B cell (primary cell): ENCODE results near the gene MRPL23. TPM values are rescaled to one million over a fixed set of nuclear protein-coding genes. Genes with fewer than 3 reads are reported as not detected.

Experiments
- ATAC-seq: fragments of 200-7000 bp; cut with Tn5 transposase; one replicate; pipeline ENCODE4 v1.10.0; 2021; ENCODE audit warnings: low read depth, mild to moderate bottlenecking, moderate number of reproducible peaks, moderate library complexity
- CTCF ChIA-PET: fragments of 350-600 bp; sonication (Branson Sonifier 250); formaldehyde crosslinking; loops from one replicate; lab custom pipeline; 2021; ENCODE audit warnings: antibody characterized with exemption, inconsistent platforms; lab: Charles Lee
- POLR2A ChIA-PET: fragments of 350-600 bp; sonication (Branson Sonifier 250); formaldehyde crosslinking; loops from one replicate; lab custom pipeline; 2021; ENCODE audit warnings: antibody characterized with exemption; lab: Charles Lee
- DNase-seq: peaks from one replicate; pipeline ENCODE4 v3.0.0; 2013
- H2AFZ ChIP-seq: 2 replicates; pipeline ENCODE4 v1.6.1; 2012; ENCODE audit warnings: mild to moderate bottlenecking, low read depth, low read length; ENCODE audit not compliant: insufficient read depth, poor library complexity, severe bottlenecking
- H3K27ac ChIP-seq, 2 donors: 1 replicate in 1 of 2; 2 replicates in 1 of 2; pipeline ENCODE4 v1.5.1; 2012 to 2013; ENCODE audit warnings: low read length in 2 of 2, mild to moderate bottlenecking in 2 of 2, moderate library complexity in 1 of 2
- H3K27me3 ChIP-seq, 4 experiments: fragments of 200-600 bp in 1 of 4; sonication (generic) in 1 of 4; replicated peaks in 1 of 4; 1 replicate in 2 of 4; 2 replicates in 2 of 4; pipeline versions ENCODE4 v1.6.1 to v1.7.0; 2013 to 2016; ENCODE audit warnings: low read length in 3 of 4, mild to moderate bottlenecking in 2 of 4, mixed read lengths in 1 of 4, moderate library complexity in 1 of 4; ENCODE audit not compliant: insufficient read depth in 4 of 4, control insufficient read depth in 3 of 4; ENCODE audit errors: control extremely low read depth in 1 of 4
- H3K36me3 ChIP-seq, 2 experiments: replicated peaks in 1 of 2; 1 replicate in 1 of 2; 2 replicates in 1 of 2; pipeline versions ENCODE4 v1.6.1 to v1.7.1; 2013; ENCODE audit warnings: low read length in 1 of 2; ENCODE audit not compliant: insufficient read depth in 2 of 2, control insufficient read depth in 1 of 2; ENCODE audit errors: control extremely low read depth in 1 of 2, extremely low read depth in 1 of 2
- H3K4me1 ChIP-seq, 2 donors: fragments of 200-600 bp in 1 of 2; sonication (generic) in 1 of 2; 1 replicate in 1 of 2; 2 replicates in 1 of 2; pipeline versions ENCODE4 v1.5.1 to v1.6.1; 2013 to 2017; ENCODE audit warnings: low read length in 2 of 2; ENCODE audit not compliant: control insufficient read depth in 2 of 2, insufficient read depth in 2 of 2
- H3K4me2 ChIP-seq: replicated peaks from 2 replicates; pipeline ENCODE3; 2012; ENCODE audit warnings: mild to moderate bottlenecking, low read depth, low read length; ENCODE audit not compliant: poor library complexity, severe bottlenecking
- H3K4me3 ChIP-seq, 5 experiments: fragments of 200-600 bp in 1 of 5; sonication (generic) in 1 of 5; 1 replicate in 3 of 5; 2 replicates in 2 of 5; pipeline versions ENCODE4 v1.5.1 to v1.7.0; 2011 to 2016; ENCODE audit warnings: low read length in 4 of 5, mild to moderate bottlenecking in 4 of 5, low read depth in 2 of 5, control low read depth in 1 of 5, moderate library complexity in 1 of 5; ENCODE audit not compliant: insufficient read depth in 1 of 5; ENCODE audit errors: control extremely low read depth in 1 of 5, extremely low read depth in 1 of 5
- H3K79me2 ChIP-seq: fragments of 200-600 bp; sonication (generic); one replicate; pipeline ENCODE4 v1.6.0; 2016; ENCODE audit warnings: low read length; ENCODE audit not compliant: control insufficient read depth, insufficient read depth
- H3K9ac ChIP-seq: fragments of 200-600 bp; sonication (generic); 2 replicates; pipeline ENCODE4 v1.6.1; 2017; ENCODE audit warnings: mild to moderate bottlenecking, low read length, moderate library complexity
- H3K9me3 ChIP-seq, 3 donors: one replicate each; pipeline versions ENCODE4 v1.6.1 to v1.7.1; 2013; ENCODE audit warnings: low read length in 2 of 3; ENCODE audit not compliant: control insufficient read depth in 2 of 3, insufficient read depth in 1 of 3; ENCODE audit errors: control extremely low read depth in 1 of 3
- H4K20me1 ChIP-seq: 2 replicates; pipeline ENCODE4 v1.6.0; 2012; ENCODE audit warnings: mild to moderate bottlenecking, low read length; ENCODE audit not compliant: insufficient read depth, control insufficient read depth, poor library complexity, severe bottlenecking
- H3K27ac Mint-ChIP-seq: one replicate; pipeline ENCODE4 v1.8.0; 2021; ENCODE audit warnings: mixed read lengths
- H3K27me3 Mint-ChIP-seq: one replicate; pipeline ENCODE4 v1.8.0; 2021; ENCODE audit warnings: mixed read lengths
- H3K4me1 Mint-ChIP-seq: one replicate; pipeline ENCODE4 v1.8.0; 2021; ENCODE audit warnings: mixed read lengths
- H3K4me3 Mint-ChIP-seq: one replicate; pipeline ENCODE4 v1.8.0; 2021; ENCODE audit warnings: mixed read lengths
- H3K9me3 Mint-ChIP-seq: one replicate; pipeline ENCODE4 v1.8.0; 2022; ENCODE audit warnings: mixed read lengths; ENCODE audit not compliant: insufficient read depth
- EZH2 ChIP-seq: IDR thresholded peaks from 2 replicates; pipeline ENCODE4 v1.6.1; 2012; ENCODE audit warnings: borderline replicate concordance, low read depth, mild to moderate bottlenecking, moderate library complexity, low read length; ENCODE audit not compliant: insufficient read depth, poor library complexity, severe bottlenecking
- WGBS: methylation state at CpG from one replicate; pipeline ENCODE4 v1.1.5; 2013; ENCODE audit warnings: missing lambda C conversion rate; ENCODE audit not compliant: insufficient coverage; 5-methylcytosine and 5-hydroxymethylcytosine counted together
- intact Hi-C: fragments of 100-400 bp; cut with micrococcal nuclease; formaldehyde crosslinking; loops from one replicate; pipeline ENCODE4 v1.10.0; 2022
- polyA plus RNA-seq: library from polyadenylated mRNA; depleted of rRNA; stranded (reverse); fragments of >200 nt; gene quantifications from 2 replicates; pipeline ENCODE4 v1.2.3, GENCODE V29; 2012
- total RNA-seq, 2 donors: library from RNA; stranded (reverse); fragments of 120-200 nt in 1 of 2; gene quantifications; 1 replicate in 1 of 2; 2 replicates in 1 of 2; pipeline versions ENCODE4 v1.2.3 to v1.2.4, GENCODE V29; 2013 to 2022
- TF ChIP-seq, protein P1 (sequence below): fragments of 200-600 bp; IDR thresholded peaks from one replicate; pipeline ENCODE4 v1.8.0; 2022; ENCODE audit warnings: antibody characterized with exemption, mild to moderate bottlenecking

Gene MRPL23
- total and polyA plus RNA-seq, 2 donors (not counting 1 experiment from before 2014, with no cell fraction given): 47.8 to 63.2 TPM

DNA sequence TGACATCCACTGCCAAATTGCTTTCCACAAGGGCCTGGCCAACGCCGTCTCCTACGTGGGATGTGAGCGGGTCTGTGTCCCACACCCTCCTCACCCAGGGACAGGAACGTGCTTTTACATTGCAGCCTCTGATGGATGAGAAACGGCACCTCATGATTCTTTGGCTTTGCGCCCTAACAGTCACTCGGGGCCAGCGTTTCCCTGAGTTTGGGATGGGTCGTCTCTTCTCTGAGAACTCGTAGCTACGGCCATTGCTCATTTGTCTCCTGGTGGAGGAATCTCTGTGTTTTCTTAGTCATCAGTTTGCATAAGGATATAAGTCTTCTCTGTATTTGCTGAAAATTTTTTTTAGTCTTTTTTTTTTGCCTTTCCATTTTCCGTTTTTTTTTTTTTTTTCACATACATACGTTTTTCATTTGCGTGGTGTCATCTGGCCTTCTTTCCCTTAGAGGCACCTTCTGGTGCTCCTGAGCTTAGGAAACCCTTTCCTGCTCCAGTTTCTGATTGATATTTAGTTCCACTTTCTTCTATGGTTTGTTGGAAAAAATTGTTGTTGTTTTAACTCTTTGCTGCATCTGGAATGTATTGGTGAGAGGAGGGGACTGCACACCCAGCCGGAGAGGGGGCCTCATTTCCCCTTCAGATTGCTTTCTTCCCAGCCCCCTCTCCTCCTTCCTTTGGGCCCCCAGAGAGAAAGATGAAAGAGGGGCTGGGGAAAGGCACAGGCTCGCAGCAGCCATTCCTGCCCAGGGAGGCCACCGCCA lies 15.6 kb upstream of the MRPL23 start:
- no peak for ATAC-seq
- no peaks in the 10 kb centered on the region for H3K9me3 ChIP-seq
- intact Hi-C loops: no loop called here
- no peak overlapping the region for H3K4me3 ChIP-seq
- H3K27me3 Mint-ChIP-seq: peaks cover 27% of the 10 kb centered on the region
- H3K27ac Mint-ChIP-seq: no peak overlapping the region
- H3K4me2 ChIP-seq: no peak overlapping the region
- H3K4me1 ChIP-seq: no peaks in the 10 kb centered on the region
- H3K9me3 Mint-ChIP-seq: no peaks in the 10 kb centered on the region
- H3K27me3 ChIP-seq: peaks cover 0 to 21% (median 2%) of the 10 kb centered on the region in 4 experiments
- no peaks in the 10 kb centered on the region for H4K20me1 ChIP-seq
- TF ChIP-seq, protein P1, sequence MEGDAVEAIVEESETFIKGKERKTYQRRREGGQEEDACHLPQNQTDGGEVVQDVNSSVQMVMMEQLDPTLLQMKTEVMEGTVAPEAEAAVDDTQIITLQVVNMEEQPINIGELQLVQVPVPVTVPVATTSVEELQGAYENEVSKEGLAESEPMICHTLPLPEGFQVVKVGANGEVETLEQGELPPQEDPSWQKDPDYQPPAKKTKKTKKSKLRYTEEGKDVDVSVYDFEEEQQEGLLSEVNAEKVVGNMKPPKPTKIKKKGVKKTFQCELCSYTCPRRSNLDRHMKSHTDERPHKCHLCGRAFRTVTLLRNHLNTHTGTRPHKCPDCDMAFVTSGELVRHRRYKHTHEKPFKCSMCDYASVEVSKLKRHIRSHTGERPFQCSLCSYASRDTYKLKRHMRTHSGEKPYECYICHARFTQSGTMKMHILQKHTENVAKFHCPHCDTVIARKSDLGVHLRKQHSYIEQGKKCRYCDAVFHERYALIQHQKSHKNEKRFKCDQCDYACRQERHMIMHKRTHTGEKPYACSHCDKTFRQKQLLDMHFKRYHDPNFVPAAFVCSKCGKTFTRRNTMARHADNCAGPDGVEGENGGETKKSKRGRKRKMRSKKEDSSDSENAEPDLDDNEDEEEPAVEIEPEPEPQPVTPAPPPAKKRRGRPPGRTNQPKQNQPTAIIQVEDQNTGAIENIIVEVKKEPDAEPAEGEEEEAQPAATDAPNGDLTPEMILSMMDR: no peak
- TF ChIP-seq EZH2: no peak
- ChIA-PET POLR2A (interaction anchor here (0.7 kb wide), 1 partner anchor 84 kb away, joined by 13 read pairs; no protein-coding TSS in a partner anchor), CTCF (interaction anchor here (1.4 kb wide), 1 partner anchor 105 kb away, joined by 3 read pairs; no protein-coding TSS in a partner anchor)
- WGBS: 44% methylated on average over 7 of the region's 18 CpGs
- H3K79me2 ChIP-seq: no peaks in the 10 kb centered on the region
- H3K9ac ChIP-seq: no peak overlapping the region
- no peak overlapping the region for H3K4me3 Mint-ChIP-seq
- no peaks in the 10 kb centered on the region for H3K36me3 ChIP-seq
- no peaks in the 10 kb centered on the region for H3K4me1 Mint-ChIP-seq
- H2AFZ ChIP-seq: no peak overlapping the region
- H3K27ac ChIP-seq: no peak overlapping the region
- DNase-seq: no peak

DNA sequence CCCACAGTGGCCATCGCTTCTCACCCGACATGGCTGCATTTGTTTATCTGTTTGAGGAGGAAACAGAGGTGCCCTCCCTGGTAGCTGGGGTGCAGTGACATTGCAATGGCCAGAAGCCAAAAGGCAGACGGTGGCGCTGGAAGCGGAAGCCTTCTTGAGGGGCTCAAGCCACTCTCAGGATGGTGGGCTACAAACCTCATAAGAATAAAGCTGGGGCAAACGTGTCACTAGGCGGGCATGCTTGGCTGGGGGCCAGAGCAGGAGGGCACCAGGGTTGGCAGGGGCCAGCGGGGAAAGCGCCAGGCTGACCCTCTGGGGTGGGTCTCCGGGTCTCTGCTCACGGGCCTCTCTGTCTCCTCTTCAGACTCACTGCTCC lies 15.0 kb upstream of the MRPL23 start:
- Histone ChIP-seq H3K36me3 (no peaks in the 10 kb centered on the region), H3K27me3 (peaks cover 0 to 17% (median 2%) of the 10 kb centered on the region in 4 experiments), H4K20me1 (no peaks in the 10 kb centered on the region), H3K4me3 (no peak overlapping the region), H3K9me3 (no peaks in the 10 kb centered on the region), H3K27ac (no peak overlapping the region), H3K4me2 (no peak overlapping the region), H3K4me1 (no peaks in the 10 kb centered on the region), H2AFZ (no peak overlapping the region), H3K79me2 (no peaks in the 10 kb centered on the region), H3K9ac (no peak overlapping the region)
- ChIA-PET POLR2A (interaction anchor here (0.7 kb wide), 1 partner anchor 85 kb away, joined by 13 read pairs; no protein-coding TSS in a partner anchor), CTCF (interaction anchor here (1.4 kb wide), 1 partner anchor 104 kb away, joined by 3 read pairs; no protein-coding TSS in a partner anchor)
- H3K27ac Mint-ChIP-seq: no peak overlapping the region
- no peak for DNase-seq
- no peaks in the 10 kb centered on the region for H3K9me3 Mint-ChIP-seq
- H3K4me3 Mint-ChIP-seq: no peak overlapping the region
- peaks cover 25% of the 10 kb centered on the region for H3K27me3 Mint-ChIP-seq
- no peaks in the 10 kb centered on the region for H3K4me1 Mint-ChIP-seq
- TF ChIP-seq EZH2: no peak
- TF ChIP-seq, protein P1: no peak
- intact Hi-C loops: no loop called here
- ATAC-seq: no peak
- 44% methylated on average over 9 of the region's 11 CpGs for WGBS
